OCI-LY7 (cell line): Measurements from ENCODE around the gene SAT2. TPM values are rescaled to one million over a fixed set of nuclear protein-coding genes. Genes with fewer than 3 reads are reported as not detected.
"Not testable (repeated sequence)": the region's sequence is repeated elsewhere in the genome, so short reads cannot be mapped to it uniquely, and the experiment has no call there.

ENCODE experiments used
- BruUV-seq: library from RNA; stranded (reverse); fragments of 400-500 nt; replicated peaks from 2 replicates; lab custom pipeline; 2021; lab: Mats Ljungman, UMichigan
- CTCF ChIA-PET: fragments of 300-600 bp; sonication (Branson Sonifier 250); formaldehyde crosslinking; loops from one replicate; lab custom pipeline; 2022; ENCODE audit warnings: antibody characterized with exemption; ENCODE audit not compliant: unreplicated experiment; lab: Charles Lee
- POLR2A ChIA-PET: fragments of 300-600 bp; sonication (Branson Sonifier 250); formaldehyde crosslinking; loops from one replicate; lab custom pipeline; 2022; ENCODE audit warnings: antibody characterized with exemption; lab: Charles Lee
- DNase-seq: peaks from one replicate; pipeline ENCODE4 v3.0.0-alpha.2; 2015; ENCODE audit warnings: low spot score
- H2AFZ ChIP-seq: fragments of 200-600 bp; sonication (generic), shearing (Covaris generic); 2 replicates; pipeline ENCODE4 v1.6.1; 2014; ENCODE audit warnings: mild to moderate bottlenecking, antibody characterized with exemption, low read length, moderate library complexity
- H3K27ac ChIP-seq: fragments of 200-600 bp; sonication (generic); 2 replicates; pipeline ENCODE4 v1.5.1; 2014; ENCODE audit warnings: mixed run types, low read depth, mild to moderate bottlenecking, moderate library complexity, low read length, inconsistent platforms; ENCODE audit not compliant: poor library complexity, severe bottlenecking
- H3K36me3 ChIP-seq: fragments of 200-600 bp; sonication (generic); 2 replicates; pipeline ENCODE4 v1.6.1; 2014; ENCODE audit warnings: mild to moderate bottlenecking, antibody characterized with exemption, low read length, moderate library complexity, mixed read lengths; ENCODE audit not compliant: insufficient read depth
- H3K4me1 ChIP-seq: fragments of 200-600 bp; sonication (generic); 2 replicates; pipeline ENCODE4 v1.5.1; 2014; ENCODE audit warnings: mild to moderate bottlenecking, low read length; ENCODE audit not compliant: insufficient read depth, poor library complexity, severe bottlenecking
- H3K4me2 ChIP-seq: fragments of 200-600 bp; sonication (generic); 2 replicates; pipeline ENCODE4 v1.6.1; 2014; ENCODE audit warnings: mild to moderate bottlenecking, low read length
- H3K4me3 ChIP-seq: fragments of 200-600 bp; sonication (generic); 2 replicates; pipeline ENCODE4 v1.5.1; 2014; ENCODE audit warnings: mild to moderate bottlenecking, low read depth, low read length; ENCODE audit not compliant: poor library complexity, severe bottlenecking
- H3K79me2 ChIP-seq: fragments of 200-600 bp; sonication (generic); 2 replicates; pipeline ENCODE4 v1.6.1; 2016; ENCODE audit warnings: low read depth, mild to moderate bottlenecking, low read length, moderate library complexity, mixed read lengths; ENCODE audit not compliant: insufficient read depth
- H3K9me2 ChIP-seq: fragments of 200-600 bp; sonication (generic); 2 replicates; pipeline ENCODE4 v1.6.1; 2016; ENCODE audit warnings: mild to moderate bottlenecking, low read length, mixed read lengths; ENCODE audit not compliant: insufficient read depth
- H3K9me3 ChIP-seq: fragments of 200-600 bp; sonication (generic); 2 replicates; pipeline ENCODE4 v1.6.1; 2014; ENCODE audit warnings: mild to moderate bottlenecking, mixed run types, low read length, mixed read lengths
- H4K20me1 ChIP-seq: fragments of 200-600 bp; sonication (generic); 2 replicates; pipeline ENCODE4 v1.6.1; 2014; ENCODE audit warnings: mild to moderate bottlenecking, antibody characterized with exemption, low read length, moderate library complexity, mixed read lengths; ENCODE audit not compliant: insufficient read depth
- CTCF ChIP-seq: fragments of 200-600 bp; sonication (generic); conservative IDR thresholded peaks from 2 replicates; pipeline ENCODE4 v1.5.1; 2014; ENCODE audit warnings: mild to moderate bottlenecking, antibody characterized with exemption, low read length, moderate library complexity, mixed read lengths
- EZH2phosphoT487 ChIP-seq: fragments of 200-600 bp; sonication (generic); IDR thresholded peaks from 2 replicates; pipeline ENCODE4 v1.6.1; 2018; ENCODE audit warnings: low read depth, borderline replicate concordance, mild to moderate bottlenecking, mixed run types, antibody characterized with exemption, low read length, moderate library complexity, mixed read lengths
- intact Hi-C: fragments of 100-400 bp; cut with micrococcal nuclease; formaldehyde crosslinking; loops from one replicate; pipeline ENCODE4 v1.10.0; 2022; ENCODE audit not compliant: unreplicated experiment
- total RNA-seq, 2 experiments: library from RNA; depleted of rRNA in 1 of 2; stranded (reverse); fragments of >200 nt in 1 of 2; shearing (Covaris generic) in 1 of 2; gene quantifications; 2 replicates each; pipeline ENCODE4 v1.2.3, GENCODE V29; 2014 to 2022

The SAT2 gene
- total RNA-seq, 2 experiments from 2014 or later, result 16.9 to 37.3 TPM

GRCh38 chr17:7644775-7645174 lies 17.2 kb upstream of the SAT2 start:
- intact Hi-C loops, result no loop called here
- H3K4me2 ChIP-seq, result 0 out of 2 replicates have a peak overlapping the region, but pooled peaks have one; percentile 20
- H3K4me1 ChIP-seq, result peaks cover 4% of the 10 kb centered on the region
- H3K9me3 ChIP-seq, result no peaks in the 10 kb centered on the region
- H3K79me2 ChIP-seq, result no peaks in the 10 kb centered on the region
- H3K4me3 ChIP-seq, result no peak overlapping the region
- ChIA-PET CTCF (no interaction called here), POLR2A (no interaction called here)
- H4K20me1 ChIP-seq, result no peaks in the 10 kb centered on the region
- no peaks in the 10 kb centered on the region for H3K9me2 ChIP-seq
- no peak overlapping the region for H3K27ac ChIP-seq
- H3K36me3 ChIP-seq, result no peaks in the 10 kb centered on the region
- H2AFZ ChIP-seq, result no peak overlapping the region
- no peak for DNase-seq
- no TSS peak for BruUV-seq
- TF ChIP-seq CTCF (no peak), EZH2phosphoT487 (no peak)

DNA sequence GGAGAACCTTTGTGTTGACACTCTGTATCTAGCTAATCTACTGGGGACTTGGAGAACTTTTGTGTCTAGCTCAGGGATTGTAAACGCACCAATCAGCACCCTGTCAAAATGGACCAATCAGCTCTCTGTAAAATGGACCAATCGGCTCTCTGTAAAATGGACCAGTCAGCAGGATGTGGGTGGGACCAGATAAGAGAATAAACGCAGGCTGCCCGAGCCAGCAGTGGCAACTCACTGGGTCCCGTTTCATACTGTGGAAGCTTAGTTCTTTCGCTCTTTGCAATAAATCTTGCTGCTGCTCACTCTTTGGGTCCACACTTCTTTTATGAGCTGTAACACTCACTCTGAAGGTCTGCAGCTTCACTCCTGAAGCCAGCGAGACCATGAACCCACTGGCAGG lies 14.0 kb upstream of the SAT2 start:
- H3K9me3 ChIP-seq, H3K4me1 ChIP-seq, H3K9me2 ChIP-seq, CTCF ChIA-PET, H3K36me3 ChIP-seq, H3K4me3 ChIP-seq, H3K4me2 ChIP-seq, DNase-seq, intact Hi-C loops, BruUV-seq, H2AFZ ChIP-seq, POLR2A ChIA-PET, H4K20me1 ChIP-seq, H3K27ac ChIP-seq, H3K79me2 ChIP-seq: not testable (repeated sequence)

GRCh38 chr17:7640783-7641182 lies 13.2 kb upstream of the SAT2 start:
- intact Hi-C loops, result no loop called here
- H3K4me1 ChIP-seq, result peaks cover 4% of the 10 kb centered on the region
- no peaks in the 10 kb centered on the region for H3K79me2 ChIP-seq
- no peak overlapping the region for H3K27ac ChIP-seq
- no peaks in the 10 kb centered on the region for H3K9me2 ChIP-seq
- H2AFZ ChIP-seq, result no peak overlapping the region
- no peaks in the 10 kb centered on the region for H3K36me3 ChIP-seq
- no peak for DNase-seq
- no TSS peak for BruUV-seq
- no peaks in the 10 kb centered on the region for H3K9me3 ChIP-seq
- TF ChIP-seq CTCF, result no peak
- no peak for TF ChIP-seq EZH2phosphoT487
- no peaks in the 10 kb centered on the region for H4K20me1 ChIP-seq
- H3K4me2 ChIP-seq, result no peak overlapping the region
- no peak overlapping the region for H3K4me3 ChIP-seq
- POLR2A ChIA-PET, result no interaction called here
- CTCF ChIA-PET, result no interaction called here
